H1 (cell line): Measurements from ENCODE around the gene UCP2. TPM values are rescaled to one million over a fixed set of nuclear protein-coding genes. Genes with fewer than 3 reads are reported as not detected.

Source experiments
- BRCA1 ChIP-seq: IDR thresholded peaks from 2 replicates; pipeline ENCODE4 v1.6.1; 2012; ENCODE audit warnings: low read depth, low read length, improper control_type of control experiment
- CREB1 ChIP-seq: IDR thresholded peaks from 2 replicates; pipeline ENCODE4 v1.6.1; 2012; ENCODE audit warnings: inconsistent platforms
- CTCF ChIP-seq, 3 experiments: IDR thresholded peaks; 1 replicate in 2 of 3; 2 replicates in 1 of 3; pipeline versions ENCODE4 v1.5.1 to v1.6.1; 2011; ENCODE audit warnings: low read length in 3 of 3, mild to moderate bottlenecking in 3 of 3, inconsistent platforms in 2 of 3, low read depth in 1 of 3, moderate library complexity in 1 of 3; ENCODE audit not compliant: insufficient read depth in 1 of 3; ENCODE audit errors: control extremely low read depth in 1 of 3
- POLR2AphosphoS5 ChIP-seq: IDR thresholded peaks from 2 replicates; pipeline ENCODE4 v1.6.1; 2011; ENCODE audit warnings: low read depth, low read length
- polyA plus RNA-seq, 7 experiments: library from polyadenylated mRNA; depleted of rRNA in 3 of 7; stranded (reverse) in 5 of 7; unstranded in 2 of 7; fragments of >200 nt in 5 of 7; fragments of 200-250 nt in 2 of 7; gene quantifications; 1 replicate in 5 of 7; 2 replicates in 1 of 7; 4 replicates in 1 of 7; pipeline versions ENCODE4 v1.2.1 to v1.2.3, GENCODE V29; 2011 to 2013; ENCODE audit warnings: missing spikeins in 2 of 7, mixed read lengths in 2 of 7
- total RNA-seq: library from RNA; stranded (reverse); fragmentation: NEBNext Ultra II Directional; extraction: Animal tissue kit (Norgen Biotek cat#: 25700); gene quantifications from 2 replicates; pipeline ENCODE4 v1.2.1, GENCODE V29; 2021
- TF ChIP-seq, protein P1 (sequence below): fragments of 300-600 bp; sonication (generic); IDR thresholded peaks from 2 replicates; pipeline ENCODE4 v1.7.1; 2012; ENCODE audit warnings: low read length, moderate library complexity, mild to moderate bottlenecking, inconsistent platforms; ENCODE audit not compliant: insufficient replicate concordance

UCP2 gene
- total and polyA plus RNA-seq, 2 of the 8 experiments (the other 6 are each of a cell fraction or from before 2014, with no cell fraction given): 46.2 to 55.2 TPM

DNA sequence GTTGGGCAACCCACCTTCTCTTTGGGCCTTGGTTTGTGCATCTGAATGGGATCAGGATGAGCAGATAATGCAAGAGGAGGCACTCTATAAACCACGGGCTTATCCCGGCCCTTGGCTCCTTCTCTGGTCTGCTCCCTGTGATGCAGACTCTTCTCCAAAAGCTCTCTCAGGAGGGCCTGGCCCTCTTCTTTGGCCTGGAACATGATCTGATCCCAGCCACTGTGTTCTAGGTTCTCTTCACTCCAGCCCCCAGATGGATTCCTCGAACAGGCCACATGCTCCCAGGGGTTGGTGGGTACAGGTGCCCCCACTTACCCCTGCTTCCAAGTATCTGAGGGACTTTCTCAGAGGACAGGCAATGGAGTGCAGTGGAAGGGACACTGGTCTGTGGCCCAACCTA, 35.0 kb upstream of the UCP2 start (continued):
- TF ChIP-seq POLR2AphosphoS5 (no peak), CREB1 (no peak), BRCA1 (no peak), CTCF (IDR thresholded peaks at IDR 0.05; ENCODE audit: control extremely low read depth in 1 of 3, insufficient read depth in 1 of 3, low read depth in 1 of 3, low read length in 3 of 3) (no peak)
- TF ChIP-seq, protein P1, sequence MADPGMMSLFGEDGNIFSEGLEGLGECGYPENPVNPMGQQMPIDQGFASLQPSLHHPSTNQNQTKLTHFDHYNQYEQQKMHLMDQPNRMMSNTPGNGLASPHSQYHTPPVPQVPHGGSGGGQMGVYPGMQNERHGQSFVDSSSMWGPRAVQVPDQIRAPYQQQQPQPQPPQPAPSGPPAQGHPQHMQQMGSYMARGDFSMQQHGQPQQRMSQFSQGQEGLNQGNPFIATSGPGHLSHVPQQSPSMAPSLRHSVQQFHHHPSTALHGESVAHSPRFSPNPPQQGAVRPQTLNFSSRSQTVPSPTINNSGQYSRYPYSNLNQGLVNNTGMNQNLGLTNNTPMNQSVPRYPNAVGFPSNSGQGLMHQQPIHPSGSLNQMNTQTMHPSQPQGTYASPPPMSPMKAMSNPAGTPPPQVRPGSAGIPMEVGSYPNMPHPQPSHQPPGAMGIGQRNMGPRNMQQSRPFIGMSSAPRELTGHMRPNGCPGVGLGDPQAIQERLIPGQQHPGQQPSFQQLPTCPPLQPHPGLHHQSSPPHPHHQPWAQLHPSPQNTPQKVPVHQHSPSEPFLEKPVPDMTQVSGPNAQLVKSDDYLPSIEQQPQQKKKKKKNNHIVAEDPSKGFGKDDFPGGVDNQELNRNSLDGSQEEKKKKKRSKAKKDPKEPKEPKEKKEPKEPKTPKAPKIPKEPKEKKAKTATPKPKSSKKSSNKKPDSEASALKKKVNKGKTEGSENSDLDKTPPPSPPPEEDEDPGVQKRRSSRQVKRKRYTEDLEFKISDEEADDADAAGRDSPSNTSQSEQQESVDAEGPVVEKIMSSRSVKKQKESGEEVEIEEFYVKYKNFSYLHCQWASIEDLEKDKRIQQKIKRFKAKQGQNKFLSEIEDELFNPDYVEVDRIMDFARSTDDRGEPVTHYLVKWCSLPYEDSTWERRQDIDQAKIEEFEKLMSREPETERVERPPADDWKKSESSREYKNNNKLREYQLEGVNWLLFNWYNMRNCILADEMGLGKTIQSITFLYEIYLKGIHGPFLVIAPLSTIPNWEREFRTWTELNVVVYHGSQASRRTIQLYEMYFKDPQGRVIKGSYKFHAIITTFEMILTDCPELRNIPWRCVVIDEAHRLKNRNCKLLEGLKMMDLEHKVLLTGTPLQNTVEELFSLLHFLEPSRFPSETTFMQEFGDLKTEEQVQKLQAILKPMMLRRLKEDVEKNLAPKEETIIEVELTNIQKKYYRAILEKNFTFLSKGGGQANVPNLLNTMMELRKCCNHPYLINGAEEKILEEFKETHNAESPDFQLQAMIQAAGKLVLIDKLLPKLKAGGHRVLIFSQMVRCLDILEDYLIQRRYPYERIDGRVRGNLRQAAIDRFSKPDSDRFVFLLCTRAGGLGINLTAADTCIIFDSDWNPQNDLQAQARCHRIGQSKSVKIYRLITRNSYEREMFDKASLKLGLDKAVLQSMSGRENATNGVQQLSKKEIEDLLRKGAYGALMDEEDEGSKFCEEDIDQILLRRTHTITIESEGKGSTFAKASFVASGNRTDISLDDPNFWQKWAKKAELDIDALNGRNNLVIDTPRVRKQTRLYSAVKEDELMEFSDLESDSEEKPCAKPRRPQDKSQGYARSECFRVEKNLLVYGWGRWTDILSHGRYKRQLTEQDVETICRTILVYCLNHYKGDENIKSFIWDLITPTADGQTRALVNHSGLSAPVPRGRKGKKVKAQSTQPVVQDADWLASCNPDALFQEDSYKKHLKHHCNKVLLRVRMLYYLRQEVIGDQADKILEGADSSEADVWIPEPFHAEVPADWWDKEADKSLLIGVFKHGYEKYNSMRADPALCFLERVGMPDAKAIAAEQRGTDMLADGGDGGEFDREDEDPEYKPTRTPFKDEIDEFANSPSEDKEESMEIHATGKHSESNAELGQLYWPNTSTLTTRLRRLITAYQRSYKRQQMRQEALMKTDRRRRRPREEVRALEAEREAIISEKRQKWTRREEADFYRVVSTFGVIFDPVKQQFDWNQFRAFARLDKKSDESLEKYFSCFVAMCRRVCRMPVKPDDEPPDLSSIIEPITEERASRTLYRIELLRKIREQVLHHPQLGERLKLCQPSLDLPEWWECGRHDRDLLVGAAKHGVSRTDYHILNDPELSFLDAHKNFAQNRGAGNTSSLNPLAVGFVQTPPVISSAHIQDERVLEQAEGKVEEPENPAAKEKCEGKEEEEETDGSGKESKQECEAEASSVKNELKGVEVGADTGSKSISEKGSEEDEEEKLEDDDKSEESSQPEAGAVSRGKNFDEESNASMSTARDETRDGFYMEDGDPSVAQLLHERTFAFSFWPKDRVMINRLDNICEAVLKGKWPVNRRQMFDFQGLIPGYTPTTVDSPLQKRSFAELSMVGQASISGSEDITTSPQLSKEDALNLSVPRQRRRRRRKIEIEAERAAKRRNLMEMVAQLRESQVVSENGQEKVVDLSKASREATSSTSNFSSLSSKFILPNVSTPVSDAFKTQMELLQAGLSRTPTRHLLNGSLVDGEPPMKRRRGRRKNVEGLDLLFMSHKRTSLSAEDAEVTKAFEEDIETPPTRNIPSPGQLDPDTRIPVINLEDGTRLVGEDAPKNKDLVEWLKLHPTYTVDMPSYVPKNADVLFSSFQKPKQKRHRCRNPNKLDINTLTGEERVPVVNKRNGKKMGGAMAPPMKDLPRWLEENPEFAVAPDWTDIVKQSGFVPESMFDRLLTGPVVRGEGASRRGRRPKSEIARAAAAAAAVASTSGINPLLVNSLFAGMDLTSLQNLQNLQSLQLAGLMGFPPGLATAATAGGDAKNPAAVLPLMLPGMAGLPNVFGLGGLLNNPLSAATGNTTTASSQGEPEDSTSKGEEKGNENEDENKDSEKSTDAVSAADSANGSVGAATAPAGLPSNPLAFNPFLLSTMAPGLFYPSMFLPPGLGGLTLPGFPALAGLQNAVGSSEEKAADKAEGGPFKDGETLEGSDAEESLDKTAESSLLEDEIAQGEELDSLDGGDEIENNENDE: no peak
